Measurements from ENCODE around the gene PRODH2.

DNA sequence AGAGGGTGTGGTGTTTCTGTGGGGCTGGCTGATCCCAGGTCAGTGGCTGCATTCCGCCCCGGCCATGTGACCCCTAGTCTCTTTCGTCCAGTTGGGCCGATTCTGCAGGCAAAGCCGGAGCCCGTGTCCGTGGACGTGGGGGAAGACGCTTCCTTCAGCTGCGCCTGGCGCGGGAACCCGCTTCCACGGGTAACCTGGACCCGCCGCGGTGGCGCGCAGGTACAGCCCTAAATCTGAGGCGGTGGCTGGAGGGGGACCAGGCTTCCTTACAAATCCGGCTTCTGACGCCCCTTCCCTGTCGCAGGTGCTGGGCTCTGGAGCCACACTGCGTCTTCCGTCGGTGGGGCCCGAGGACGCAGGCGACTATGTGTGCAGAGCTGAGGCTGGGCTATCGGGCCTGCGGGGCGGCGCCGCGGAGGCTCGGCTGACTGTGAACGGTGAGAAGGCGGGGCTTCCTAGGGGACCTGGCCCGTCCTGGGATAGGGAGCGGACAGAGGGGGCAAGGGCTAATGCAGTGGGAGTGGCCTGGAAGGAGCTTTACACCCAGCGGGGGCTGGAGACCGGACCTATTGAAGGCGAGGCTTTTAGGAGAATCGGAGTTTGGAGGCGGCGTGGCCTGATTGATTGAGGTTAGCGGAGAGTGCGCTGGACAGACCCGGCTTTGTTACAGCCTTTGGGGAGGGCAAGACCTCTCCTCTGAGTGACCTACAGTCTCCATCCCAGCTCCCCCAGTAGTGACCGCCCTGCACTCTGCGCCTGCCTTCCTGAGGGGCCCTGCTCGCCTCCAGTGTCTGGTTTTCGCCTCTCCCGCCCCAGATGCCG, 48.4 kb upstream of the PRODH2 start:
- TF ChIP-seq, protein P1, sequence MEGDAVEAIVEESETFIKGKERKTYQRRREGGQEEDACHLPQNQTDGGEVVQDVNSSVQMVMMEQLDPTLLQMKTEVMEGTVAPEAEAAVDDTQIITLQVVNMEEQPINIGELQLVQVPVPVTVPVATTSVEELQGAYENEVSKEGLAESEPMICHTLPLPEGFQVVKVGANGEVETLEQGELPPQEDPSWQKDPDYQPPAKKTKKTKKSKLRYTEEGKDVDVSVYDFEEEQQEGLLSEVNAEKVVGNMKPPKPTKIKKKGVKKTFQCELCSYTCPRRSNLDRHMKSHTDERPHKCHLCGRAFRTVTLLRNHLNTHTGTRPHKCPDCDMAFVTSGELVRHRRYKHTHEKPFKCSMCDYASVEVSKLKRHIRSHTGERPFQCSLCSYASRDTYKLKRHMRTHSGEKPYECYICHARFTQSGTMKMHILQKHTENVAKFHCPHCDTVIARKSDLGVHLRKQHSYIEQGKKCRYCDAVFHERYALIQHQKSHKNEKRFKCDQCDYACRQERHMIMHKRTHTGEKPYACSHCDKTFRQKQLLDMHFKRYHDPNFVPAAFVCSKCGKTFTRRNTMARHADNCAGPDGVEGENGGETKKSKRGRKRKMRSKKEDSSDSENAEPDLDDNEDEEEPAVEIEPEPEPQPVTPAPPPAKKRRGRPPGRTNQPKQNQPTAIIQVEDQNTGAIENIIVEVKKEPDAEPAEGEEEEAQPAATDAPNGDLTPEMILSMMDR (IDR thresholded peaks at IDR 0.05; ENCODE audit: low read depth, low read length, poor library complexity, severe bottlenecking), result no peak
- TF ChIP-seq EZH2phosphoT487 (IDR thresholded peaks at IDR 0.05; ENCODE audit: borderline replicate concordance, low read length), result no peak
